Activated CD8-positive, alpha-beta memory T cell treated with anti-CD3 and anti-CD28 coated beads for 36 hours (primary cell): ENCODE measurements around the gene NFYC. TPM values are rescaled to one million over a fixed set of nuclear protein-coding genes. Genes with fewer than 3 reads are reported as not detected.
"Not testable (repeated sequence)": the region's sequence is repeated elsewhere in the genome, so short reads cannot be mapped to it uniquely, and the experiment has no call there.

Experiments
- CTCF ChIA-PET: fragments of 350-600 bp; sonication (Branson Sonifier 250); formaldehyde crosslinking; loops from one replicate; lab custom pipeline; 2021; ENCODE audit warnings: antibody characterized with exemption; lab: Charles Lee
- POLR2A ChIA-PET: fragments of 350-600 bp; sonication (Branson Sonifier 250); formaldehyde crosslinking; loops from one replicate; lab custom pipeline; 2021; ENCODE audit warnings: antibody characterized with exemption; lab: Charles Lee
- total RNA-seq, 2 experiments: library from RNA; stranded (reverse); gene quantifications; one replicate each; pipeline ENCODE4 v1.2.3, GENCODE V29; 2021

Gene NFYC
- total RNA-seq, 2 experiments from 2014 or later = 56.5 to 67.9 TPM

GRCh38 chr1:40696294-40696693, 4.8 kb downstream of the NFYC start:
- ChIA-PET POLR2A (no interaction called here), CTCF (interaction anchor here (0.7 kb wide), 1 partner anchor 265 kb away, joined by 3 read pairs; no protein-coding TSS in a partner anchor)

GRCh38 chr1:40697436-40697835, 5.9 kb downstream of the NFYC start:
- POLR2A ChIA-PET = no interaction called here
- CTCF ChIA-PET = no interaction called here

- POLR2A ChIA-PET = interaction anchor here (0.6 to 1.2 kb wide), 3 partner anchors 8 to 1686 kb away, joined by 3 to 4 read pairs (median 4); partner anchors contain the start of gene NFYC
- CTCF ChIA-PET = interaction anchor here (0.6 kb wide), 1 partner anchor 1124 kb away, joined by 4 read pairs; no protein-coding TSS in a partner anchor
These were observed 8.3 kb downstream of the NFYC start for GRCh38 chr1:40699787-40700186.

GRCh38 chr1:40701684-40702083, 10.2 kb downstream of the NFYC start:
- ChIA-PET CTCF (interaction anchor here (1.3 kb wide), 1 partner anchor 21 kb away, joined by 3 read pairs; no protein-coding TSS in a partner anchor), POLR2A (interaction anchor here (1.0 kb wide), 1 partner anchor 11 kb away, joined by 3 read pairs; no protein-coding TSS in a partner anchor)

GRCh38 chr1:40702810-40703209, 11.3 kb downstream of the NFYC start:
- CTCF ChIA-PET = interaction anchor here (0.7 to 0.9 kb wide), 2 partner anchors 22 to 43 kb away, joined by 3 read pairs; no protein-coding TSS in a partner anchor
- POLR2A ChIA-PET = not testable (repeated sequence)

GRCh38 chr1:40703316-40703715, 11.8 kb downstream of the NFYC start:
- ChIA-PET CTCF (interaction anchor here (0.6 to 0.9 kb wide), 2 partner anchors 23 to 186 kb away, joined by 3 read pairs; no protein-coding TSS in a partner anchor), POLR2A (interaction anchor here (0.7 to 1.3 kb wide), 2 partner anchors 12 to 316 kb away, joined by 4 to 5 read pairs; partner anchors contain the start of gene NFYC)

- ChIA-PET POLR2A (no interaction called here), CTCF (interaction anchor here (0.8 kb wide), 1 partner anchor 55 kb away, joined by 3 read pairs; no protein-coding TSS in a partner anchor)
These were observed 13.6 kb downstream of the NFYC start for GRCh38 chr1:40704817-40705733.

- POLR2A ChIA-PET = no interaction called here
- CTCF ChIA-PET = interaction anchor here (1.1 kb wide), 1 partner anchor 40 kb away, joined by 3 read pairs; no protein-coding TSS in a partner anchor
These were observed 15.1 kb downstream of the NFYC start for GRCh38 chr1:40706626-40707025.

GRCh38 chr1:40708750-40709099, 17.2 kb downstream of the NFYC start:
- CTCF ChIA-PET = interaction anchor here (1.0 kb wide), 1 partner anchor 40 kb away, joined by 3 read pairs; no protein-coding TSS in a partner anchor
- POLR2A ChIA-PET = interaction anchor here (1.1 kb wide), 1 partner anchor 17 kb away, joined by 4 read pairs; no protein-coding TSS in a partner anchor

GRCh38 chr1:40709100-40709801, 17.7 kb downstream of the NFYC start:
- POLR2A ChIA-PET = interaction anchor here (1.6 kb wide), 1 partner anchor 18 kb away, joined by 4 read pairs; the partner anchor contains the start of gene NFYC
- CTCF ChIA-PET = interaction anchor here (1.2 kb wide), 1 partner anchor 14 kb away, joined by 3 read pairs; no protein-coding TSS in a partner anchor

GRCh38 chr1:40709802-40710278, 18.3 kb downstream of the NFYC start:
- POLR2A ChIA-PET = interaction anchor here (0.7 to 1.6 kb wide), 2 partner anchors 19 to 49 kb away, joined by 3 to 4 read pairs; partner anchors contain the start of gene NFYC
- CTCF ChIA-PET = interaction anchor here (1.2 kb wide), 1 partner anchor 13 kb away, joined by 3 read pairs; no protein-coding TSS in a partner anchor

- POLR2A ChIA-PET = interaction anchor here (0.7 to 1.6 kb wide), 2 partner anchors 20 to 50 kb away, joined by 3 to 4 read pairs; partner anchors contain the start of gene NFYC
- CTCF ChIA-PET = interaction anchor here (1.1 to 1.2 kb wide), 2 partner anchors 12 to 139 kb away, joined by 3 to 4 read pairs; no protein-coding TSS in a partner anchor
These were observed 19.2 kb downstream of the NFYC start for GRCh38 chr1:40710581-40711315.

- CTCF ChIA-PET = interaction anchor here (1.1 kb wide), 1 partner anchor 138 kb away, joined by 4 read pairs; no protein-coding TSS in a partner anchor
- POLR2A ChIA-PET = interaction anchor here (0.6 to 0.9 kb wide), 2 partner anchors 20 to 268 kb away, joined by 3 to 4 read pairs; partner anchors contain the start of gene NFYC
These were observed 20.2 kb downstream of the NFYC start for GRCh38 chr1:40711465-40712404.

GRCh38 chr1:40712405-40712944, 21.0 kb downstream of the NFYC start:
- ChIA-PET CTCF (no interaction called here), POLR2A (interaction anchor here (0.6 to 0.9 kb wide), 2 partner anchors 21 to 267 kb away, joined by 3 to 4 read pairs; partner anchors contain the start of gene NFYC)

- POLR2A ChIA-PET = no interaction called here
- CTCF ChIA-PET = no interaction called here
These were observed 21.5 kb downstream of the NFYC start for GRCh38 chr1:40712997-40713396.

GRCh38 chr1:40715491-40716059, 24.1 kb downstream of the NFYC start:
- ChIA-PET CTCF (no interaction called here), POLR2A (no interaction called here)
